GM18951 (cell line): ENCODE data around the gene PKD1.
"Not testable (repeated sequence)": the region's sequence is repeated elsewhere in the genome, so short reads cannot be mapped to it uniquely, and the experiment has no call there.

Experiments
- POLR2A ChIP-seq: IDR thresholded peaks from 4 replicates; pipeline ENCODE4 v1.6.1; 2011; ENCODE audit warnings: mild to moderate bottlenecking; ENCODE audit not compliant: insufficient read length, insufficient read depth; ENCODE audit errors: extremely low read depth
- in situ Hi-C: fragments of 300-500 bp; cut with MboI; formaldehyde crosslinking; loops from one replicate; pipeline ENCODE4 v1.12.0; 2022; ENCODE audit warnings: low sequenced_read_pairs, mixed read lengths, inconsistent platforms; ENCODE audit not compliant: unreplicated experiment

PKD1 gene

DNA sequence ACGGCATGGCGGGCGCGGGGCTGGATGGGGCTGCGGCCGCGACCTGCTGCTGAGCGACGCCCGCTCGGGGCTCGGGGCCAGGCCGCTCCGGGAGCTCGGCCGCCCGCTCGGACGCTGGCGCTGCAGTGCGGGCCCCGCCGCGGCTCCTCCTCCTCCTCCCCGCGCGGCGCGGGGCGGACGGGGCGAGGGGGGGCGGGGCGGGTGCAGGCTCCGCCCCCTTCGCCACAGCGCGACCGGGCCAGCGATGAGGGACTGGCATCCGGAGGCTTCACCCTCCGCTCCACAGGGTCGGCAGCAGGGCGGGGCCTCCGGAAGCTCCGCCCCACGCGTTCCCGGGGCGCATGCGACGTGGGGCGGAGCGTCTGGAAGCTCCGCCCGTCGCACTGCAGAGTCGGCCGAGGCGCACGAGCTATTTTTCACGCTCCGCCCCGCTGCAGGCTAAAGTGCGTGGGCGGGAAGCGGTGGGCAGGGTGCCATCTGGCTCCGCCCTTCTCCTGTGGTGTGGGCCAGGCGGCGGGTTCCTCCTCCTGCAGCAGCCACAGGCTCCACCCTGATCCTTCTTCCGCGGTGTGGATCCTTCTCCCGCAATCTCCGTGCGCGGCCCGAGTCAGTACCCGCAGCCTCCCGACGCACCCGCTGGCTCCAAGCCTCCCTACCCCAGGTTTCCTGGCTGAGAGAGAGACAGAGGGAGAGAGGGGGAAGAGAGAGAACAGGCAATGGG is at the start of gene PKD1:
Gene PKD1 (minus strand): TSS at position 129 of the 721 bp plus-strand sequence. CDS start 209 bp downstream, outside the sequence.
- in situ Hi-C loops = not testable (repeated sequence)

DNA sequence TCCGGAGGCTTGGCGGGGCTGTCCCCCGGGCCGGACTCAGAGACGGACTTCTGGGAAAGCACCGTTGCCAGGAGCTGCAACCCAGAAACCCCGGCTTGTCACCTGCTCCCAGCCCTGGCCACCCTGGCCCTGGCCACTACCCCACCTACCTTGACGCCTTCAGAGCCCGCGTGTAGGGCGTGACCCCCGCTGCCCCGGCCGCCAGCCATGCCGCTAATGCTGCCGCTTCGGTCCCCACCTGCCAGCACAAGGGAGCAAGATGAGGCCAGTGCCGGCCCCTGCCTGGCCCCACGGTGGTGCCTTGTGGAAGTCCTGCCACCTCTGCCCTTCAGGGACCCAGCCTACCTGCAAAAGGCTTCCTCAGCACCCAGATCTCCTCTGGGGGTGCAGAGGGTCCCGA is 49.3 kb upstream of the PKD1 start:
- in situ Hi-C loops = no loop called here
- no peak for TF ChIP-seq POLR2A

DNA sequence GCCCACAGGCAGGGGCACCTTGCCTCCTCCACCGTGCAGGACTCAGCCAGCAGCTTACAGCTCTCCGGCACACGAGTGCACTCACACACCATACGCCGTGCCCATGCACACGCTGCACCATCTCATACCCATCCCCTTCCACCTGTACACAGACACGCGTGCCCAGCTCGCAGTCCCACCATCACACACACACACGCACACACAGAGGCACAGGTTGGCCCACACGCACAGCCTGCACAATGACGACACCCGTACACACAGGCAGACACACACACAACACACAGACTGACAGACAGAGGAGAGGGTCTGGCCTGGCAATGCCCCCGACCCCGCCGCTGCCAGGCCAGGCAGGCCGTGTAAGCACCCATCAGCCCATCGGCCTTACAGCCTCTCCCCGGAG is 48.6 kb upstream of the PKD1 start:
- no peak for TF ChIP-seq POLR2A
- in situ Hi-C loops = no loop called here

DNA sequence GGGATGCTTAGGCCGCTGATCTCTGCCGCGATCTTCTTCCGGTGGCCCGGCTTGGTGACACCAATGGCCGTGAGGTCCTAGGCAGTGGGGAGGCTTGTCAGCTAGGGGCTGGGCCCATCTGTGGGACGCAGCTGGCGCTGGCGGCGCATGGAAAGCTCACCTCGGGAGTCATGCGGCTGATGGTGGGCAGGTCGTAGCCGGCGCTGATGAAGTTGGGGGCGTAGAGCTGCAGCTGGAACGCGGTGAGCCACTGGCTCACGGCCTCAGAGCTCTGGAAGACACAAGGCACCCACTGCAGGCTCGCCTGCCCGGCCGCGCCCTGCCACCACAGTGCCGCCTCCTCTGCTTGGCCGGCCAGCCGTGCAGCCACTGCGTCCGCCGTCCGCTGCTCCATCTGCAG is 48.0 kb upstream of the PKD1 start:
- TF ChIP-seq POLR2A = no peak
- in situ Hi-C loops = no loop called here

DNA sequence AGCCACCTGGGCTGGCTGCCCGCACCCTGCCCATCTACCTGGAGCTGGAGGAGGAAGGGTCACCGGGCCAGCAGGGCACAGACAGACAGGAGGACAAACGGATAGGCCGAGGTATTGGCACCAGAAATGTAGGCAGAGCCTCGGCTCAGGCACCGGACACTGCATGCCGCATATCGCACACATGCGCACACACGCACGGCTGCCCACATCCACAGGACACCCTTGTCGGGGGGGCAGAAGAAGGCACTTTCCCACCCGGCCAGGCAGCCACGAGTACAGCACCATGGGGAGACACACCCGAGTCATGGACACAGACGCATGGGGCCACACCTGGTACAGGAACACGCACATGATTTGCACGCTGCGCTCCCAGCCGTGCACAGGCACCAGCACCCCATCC is 46.3 kb upstream of the PKD1 start:
- TF ChIP-seq POLR2A = no peak
- in situ Hi-C loops = no loop called here

DNA sequence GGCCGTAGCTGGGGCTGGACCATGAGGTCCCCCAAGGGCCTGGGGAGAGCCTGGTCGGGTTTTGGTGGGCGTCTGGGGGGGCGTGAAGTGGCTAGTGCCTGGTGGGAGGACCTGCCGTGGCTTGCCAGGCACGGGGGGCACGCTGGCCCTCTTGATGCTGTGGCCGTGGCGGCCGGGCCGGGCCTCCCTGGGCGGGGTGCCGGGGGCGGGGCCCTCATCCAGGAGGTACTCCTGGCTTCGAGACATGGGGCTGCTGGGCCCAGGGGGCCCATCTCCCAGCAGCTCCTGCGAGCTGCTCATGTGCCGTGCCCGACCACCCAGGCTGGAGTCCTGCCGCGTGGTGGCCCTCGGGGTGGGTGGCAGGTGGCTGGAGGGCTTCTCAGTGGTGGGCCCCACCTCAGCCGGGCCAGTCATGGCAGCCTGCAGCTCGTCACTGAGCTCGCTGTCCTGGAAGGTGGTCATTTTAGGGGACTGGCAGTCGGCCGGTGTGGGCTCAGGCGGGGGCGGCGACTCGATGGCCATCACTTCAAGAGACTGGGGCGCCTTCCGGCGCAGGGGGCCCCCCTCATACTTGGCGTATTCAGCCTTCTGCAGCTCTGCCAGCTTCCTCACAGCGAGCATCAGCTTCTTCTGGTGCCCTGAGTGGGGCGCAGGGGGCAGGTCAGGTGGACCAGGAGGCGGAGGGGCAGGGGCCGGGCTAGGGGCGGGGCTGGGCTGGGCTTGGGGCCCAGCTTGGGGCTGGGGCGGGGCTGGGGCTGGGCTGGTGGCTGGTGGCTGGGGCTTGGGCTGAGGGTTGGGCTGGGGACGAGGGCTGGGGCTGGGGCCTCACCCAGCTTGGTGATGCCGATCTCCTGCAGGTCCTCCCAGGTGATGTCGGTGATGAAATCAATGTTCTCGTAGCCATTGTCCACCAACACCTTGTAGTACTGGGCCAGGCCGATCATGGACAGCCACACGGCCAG is 45.5 kb upstream of the PKD1 start:
- in situ Hi-C loops = no loop called here

DNA sequence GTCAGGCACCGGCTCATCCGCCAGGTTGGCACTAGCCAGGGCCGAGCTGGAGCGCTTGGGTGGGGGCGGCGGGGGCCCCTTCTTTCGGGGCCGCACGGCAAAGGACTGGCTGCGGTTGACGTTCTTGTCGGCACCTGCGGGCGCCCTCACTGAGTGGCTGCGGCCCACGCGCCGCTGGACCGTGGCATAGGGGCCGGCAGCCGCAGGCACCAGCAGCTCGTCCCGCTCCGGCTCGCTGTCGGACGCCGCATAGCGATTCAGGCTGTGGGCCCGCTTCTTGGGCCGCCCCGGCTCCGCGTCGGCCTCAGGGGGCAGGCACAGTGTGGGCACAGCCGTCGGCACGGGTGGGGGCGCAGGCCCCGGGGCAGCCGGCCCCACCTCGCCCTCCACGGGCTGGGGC is 44.8 kb upstream of the PKD1 start:
- in situ Hi-C loops = no loop called here
- TF ChIP-seq POLR2A = no peak

More for the DNA sequence above, 45.5 kb upstream of the PKD1 start:
- TF ChIP-seq POLR2A = no peak

DNA sequence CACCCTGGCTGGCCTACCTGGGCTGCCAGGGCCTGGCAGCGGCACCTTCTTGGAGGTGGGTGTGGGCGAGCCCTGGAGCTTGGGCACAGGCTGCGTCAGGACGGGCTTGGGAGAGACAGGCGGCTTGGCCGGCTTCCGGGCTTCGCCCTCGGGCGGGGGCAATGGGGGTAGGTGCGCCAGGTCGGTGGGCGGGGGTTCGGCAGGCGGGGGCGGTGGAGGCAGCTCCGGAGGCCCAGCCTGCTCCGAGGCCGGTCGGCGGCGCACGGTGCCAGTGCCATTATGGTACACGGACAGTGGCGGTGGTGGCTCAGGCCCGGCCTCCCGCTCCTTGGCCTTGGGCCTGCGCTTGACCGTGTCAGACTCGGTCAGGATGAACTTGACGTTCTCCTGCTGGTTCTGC is 43.9 kb upstream of the PKD1 start:
- no peak for TF ChIP-seq POLR2A
- in situ Hi-C loops = no loop called here

DNA sequence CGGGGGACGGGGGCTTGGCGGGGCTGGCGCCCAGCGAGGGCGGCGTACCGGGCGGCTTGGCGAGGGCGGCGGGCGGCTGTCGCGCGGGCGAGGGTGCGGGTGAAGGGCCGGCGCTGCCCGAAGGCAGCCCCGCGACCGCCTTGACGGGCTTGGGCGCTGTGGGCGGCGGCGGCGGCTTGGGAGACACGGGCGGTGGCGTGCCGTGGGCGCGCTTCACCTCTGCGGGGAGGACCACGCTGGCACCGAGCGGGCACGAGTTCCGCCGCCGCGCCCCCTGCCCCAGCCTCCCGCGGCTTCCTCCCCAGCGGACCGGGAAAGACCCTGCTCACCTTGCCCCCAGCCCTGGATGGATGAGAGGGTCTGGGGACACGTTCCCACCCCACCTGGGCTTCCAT is 43.4 kb upstream of the PKD1 start:
- TF ChIP-seq POLR2A = no peak
- in situ Hi-C loops = no loop called here

DNA sequence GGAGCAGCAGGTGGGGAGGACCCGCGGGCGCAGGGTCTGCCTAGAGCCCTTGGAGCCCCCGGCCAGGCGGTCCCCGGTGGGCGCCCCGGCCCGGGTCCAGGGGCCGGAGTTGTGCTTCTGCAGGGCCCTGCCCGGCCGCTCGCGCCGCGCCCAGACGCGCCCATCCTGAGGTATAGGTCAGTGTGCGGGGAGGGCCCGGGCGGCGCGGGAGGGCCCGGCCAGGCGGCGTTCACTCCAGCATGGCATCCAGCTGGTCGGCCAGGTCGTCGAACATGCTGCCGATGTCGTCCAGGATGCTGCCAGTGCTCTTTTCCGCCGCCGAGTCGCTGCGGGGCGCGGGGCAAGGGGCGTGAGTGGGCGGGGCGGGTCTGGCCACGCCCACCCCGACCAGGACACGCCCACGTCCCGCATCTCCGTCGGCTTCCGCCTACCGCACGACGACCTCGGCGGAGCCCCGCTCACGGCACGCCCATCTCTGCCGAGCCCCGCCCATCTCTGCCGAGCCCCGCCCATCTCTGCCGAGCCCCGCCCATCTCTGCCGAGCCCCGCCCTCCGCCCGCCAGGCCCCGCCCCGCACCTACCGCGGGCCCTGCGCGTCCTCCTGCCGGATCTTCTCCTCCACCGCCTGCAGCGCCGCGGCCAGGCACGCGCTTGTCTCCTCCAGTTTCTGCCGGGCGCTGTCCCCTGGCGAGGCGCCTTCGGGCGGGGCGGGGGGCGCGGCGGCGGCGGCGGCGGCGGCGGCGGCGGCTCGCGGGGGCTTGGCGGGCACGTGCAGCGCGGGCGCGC is 42.8 kb upstream of the PKD1 start:
- TF ChIP-seq POLR2A = no peak
- in situ Hi-C loops = no loop called here

DNA sequence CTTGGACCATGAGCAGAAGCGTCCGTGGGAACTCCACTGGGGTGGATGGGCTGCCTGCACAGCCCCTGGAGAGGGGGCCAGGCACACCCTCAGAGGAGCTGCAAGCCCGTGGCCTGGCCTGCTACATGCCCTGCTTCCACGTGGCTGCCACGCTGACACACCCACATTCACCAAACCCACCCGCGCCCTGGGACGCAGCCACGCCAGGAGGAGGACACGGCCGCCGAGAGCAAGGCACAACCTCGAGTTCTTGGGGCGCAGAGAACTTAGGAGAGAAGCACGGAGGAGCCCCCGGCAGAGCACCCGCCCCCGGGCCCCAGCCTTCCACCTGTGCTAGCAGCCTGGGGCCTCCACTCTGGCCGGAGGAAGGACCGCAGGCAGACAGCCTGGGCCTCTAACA is 41.9 kb upstream of the PKD1 start:
- in situ Hi-C loops = no loop called here
- TF ChIP-seq POLR2A = no peak

DNA sequence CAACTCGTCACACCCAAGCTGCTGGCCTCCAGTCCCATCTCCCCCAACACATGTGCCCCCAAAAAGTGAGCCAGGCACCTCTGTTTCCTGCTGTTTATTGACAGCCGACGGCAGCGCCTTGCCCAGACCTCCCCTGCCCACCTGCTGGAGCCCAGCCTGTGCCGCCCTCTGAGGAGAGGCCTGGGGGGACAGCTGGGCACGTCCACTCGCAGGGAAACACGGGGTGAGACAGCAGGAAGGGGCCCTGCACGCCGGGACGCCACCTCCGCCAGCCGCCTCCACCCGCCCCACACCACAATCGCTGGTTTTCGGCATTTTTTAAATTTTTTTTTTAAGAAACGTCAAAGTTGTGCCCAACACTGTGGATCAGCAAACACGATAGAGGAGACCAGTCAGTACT is 41.4 kb upstream of the PKD1 start:
- in situ Hi-C loops = no loop called here
- TF ChIP-seq POLR2A = no peak

DNA sequence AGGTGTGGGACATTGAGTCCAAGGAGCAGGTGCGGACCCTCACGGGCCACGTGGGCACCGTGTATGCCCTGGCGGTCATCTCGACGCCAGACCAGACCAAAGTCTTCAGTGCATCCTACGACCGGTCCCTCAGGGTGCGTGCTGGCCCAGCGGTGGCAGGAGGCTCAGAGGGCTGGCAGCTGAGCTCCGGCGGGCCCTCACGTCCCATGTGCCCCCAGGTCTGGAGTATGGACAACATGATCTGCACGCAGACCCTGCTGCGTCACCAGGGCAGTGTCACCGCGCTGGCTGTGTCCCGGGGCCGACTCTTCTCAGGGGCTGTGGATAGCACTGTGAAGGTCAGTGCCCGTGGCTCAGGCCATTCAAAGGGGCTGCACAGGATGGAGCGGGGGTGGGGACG is 40.3 kb upstream of the PKD1 start:
- no peak for TF ChIP-seq POLR2A
- in situ Hi-C loops = no loop called here

DNA sequence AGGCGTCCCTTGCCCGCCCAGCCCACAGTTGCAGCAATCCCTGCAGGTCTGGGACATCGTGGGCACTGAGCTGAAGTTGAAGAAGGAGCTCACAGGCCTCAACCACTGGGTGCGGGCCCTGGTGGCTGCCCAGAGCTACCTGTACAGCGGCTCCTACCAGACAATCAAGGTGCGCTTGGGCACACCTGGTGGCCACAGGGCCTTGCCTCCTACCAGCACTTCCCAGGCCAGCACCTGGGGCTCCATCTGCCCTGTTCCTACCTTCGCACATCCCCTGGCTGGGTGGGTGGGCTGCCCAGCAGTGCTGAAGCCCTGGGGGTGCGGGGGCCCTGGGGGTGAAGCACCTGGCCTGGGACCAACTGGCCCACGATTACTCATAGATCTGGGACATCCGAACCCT is 39.8 kb upstream of the PKD1 start:
- in situ Hi-C loops = no loop called here
- TF ChIP-seq POLR2A = no peak
